HG02938 (cell line): Measurements from ENCODE around the gene ZC3H18.
A peak's percentile ranks its signal among the peaks of the same experiment; 100 is the strongest.
"Not testable (repeated sequence)": the region's sequence is repeated elsewhere in the genome, so short reads cannot be mapped to it uniquely, and the experiment has no call there.

ENCODE experiments used
- ATAC-seq: cut with Tn5 transposase; IDR thresholded peaks from one replicate; pipeline ENCODE4 v1.9.1; 2021; ENCODE audit warnings: mild to moderate bottlenecking, moderate library complexity; ENCODE audit not compliant: unreplicated experiment

Gene ZC3H18

GRCh38 chr16:88651989-88652761 is 82.0 kb downstream of the ZC3H18 start:
- ATAC-seq = no peak

- no peak for ATAC-seq
Measured at GRCh38 chr16:88652762-88653063, 82.5 kb downstream of the ZC3H18 start.

- no peak for ATAC-seq
Measured at GRCh38 chr16:88653101-88653500, 82.9 kb downstream of the ZC3H18 start.

- ATAC-seq = no peak
Measured at GRCh38 chr16:88653596-88654362, 83.6 kb downstream of the ZC3H18 start.

GRCh38 chr16:88654363-88655052 is 84.3 kb downstream of the ZC3H18 start:
- ATAC-seq = no peak

- ATAC-seq = no peak
Measured at GRCh38 chr16:88655053-88655732, 85.0 kb downstream of the ZC3H18 start.

GRCh38 chr16:88655733-88656281 is 85.6 kb downstream of the ZC3H18 start:
- ATAC-seq = no peak

- ATAC-seq = no peak
Measured at GRCh38 chr16:88656291-88656980, 86.2 kb downstream of the ZC3H18 start.

- ATAC-seq = no peak
Measured at GRCh38 chr16:88657371-88657770, 87.2 kb downstream of the ZC3H18 start.

- ATAC-seq = no peak
Measured at GRCh38 chr16:88658714-88659113, 88.5 kb downstream of the ZC3H18 start.

GRCh38 chr16:88659160-88659559 is 89.0 kb downstream of the ZC3H18 start:
- no peak for ATAC-seq

GRCh38 chr16:88661468-88661867 is 91.3 kb downstream of the ZC3H18 start:
- ATAC-seq = no peak

GRCh38 chr16:88662222-88662842 is 92.1 kb downstream of the ZC3H18 start:
- peak; percentile 1 for ATAC-seq

- peak; percentile 87 for ATAC-seq
Measured at GRCh38 chr16:88662843-88663606, 92.8 kb downstream of the ZC3H18 start, which contains the start of gene MVD. MVD (minus strand) TSS chr16:88663091; CDS start chr16:88663080, 11 bp downstream.

GRCh38 chr16:88665148-88665547 is 94.9 kb downstream of the ZC3H18 start:
- no peak for ATAC-seq

- no peak for ATAC-seq
Measured at GRCh38 chr16:88665570-88665969, 95.4 kb downstream of the ZC3H18 start.

- ATAC-seq = no peak
Measured at GRCh38 chr16:88667461-88667860, 97.3 kb downstream of the ZC3H18 start.

GRCh38 chr16:88669493-88669892 is 99.3 kb downstream of the ZC3H18 start:
- not testable (repeated sequence) for ATAC-seq

GRCh38 chr16:88669980-88670379 is 99.8 kb downstream of the ZC3H18 start:
- no peak for ATAC-seq
